A549 (cell line): ENCODE measurements around the gene C2CD4C. TPM values are rescaled to one million over a fixed set of nuclear protein-coding genes. Genes with fewer than 3 reads are reported as not detected.
"Not testable (repeated sequence)": the region's sequence is repeated elsewhere in the genome, so short reads cannot be mapped to it uniquely, and the experiment has no call there.

Experiments used
- ATAC-seq, 2 experiments: fragments of 200-7000 bp in 1 of 2; fragments of >200 bp in 1 of 2; cut with Nextera tagmentation in 1 of 2; cut with Tn5 transposase in 1 of 2; 3 replicates each; pipeline versions ENCODE4 v1.8.0 to v1.9.1; 2018 to 2020; ENCODE audit warnings: mild to moderate bottlenecking in 1 of 2, moderate library complexity in 1 of 2
- CTCF ChIA-PET: fragments of 300-600 bp; sonication (Branson Sonifier 250); formaldehyde crosslinking; extraction: SDS; loops from one replicate; lab custom pipeline; 2021; ENCODE audit warnings: antibody characterized with exemption, inconsistent platforms; lab: Yijun Ruan, JAX
- POLR2A ChIA-PET: fragments of 350-600 bp; formaldehyde crosslinking; extraction: SDS; loops from one replicate; lab custom pipeline; 2021; ENCODE audit warnings: antibody characterized with exemption, inconsistent platforms; lab: Yijun Ruan, JAX
- DNase-seq, 2 experiments: peaks; one replicate each; pipeline versions ENCODE4 v3.0.0 to v3.0.0-alpha.2; 2011 to 2016; ENCODE audit warnings: low read depth in 1 of 2, low spot score in 1 of 2
- FAIRE-seq: peaks from 2 replicates; lab custom pipeline; 2011; peaks lifted over from hg19 to GRCh38; lab: Jason Lieb, UNC
- H3K27ac ChIP-seq, 2 experiments: fragments of >200 bp; sonication (Bioruptor Twin); formaldehyde crosslinking; 3 replicates each; pipeline ENCODE4 v1.5.1; 2016 to 2017
- H3K4me1 ChIP-seq: fragments of >200 bp; sonication (Bioruptor Twin); formaldehyde crosslinking; 3 replicates; pipeline ENCODE4 v1.6.1; 2016
- H3K4me2 ChIP-seq: fragments of >200 bp; sonication (Bioruptor Twin); formaldehyde crosslinking; 3 replicates; pipeline ENCODE4 v1.6.1; 2016
- H3K4me3 ChIP-seq: fragments of >200 bp; sonication (Bioruptor Twin); formaldehyde crosslinking; 3 replicates; pipeline ENCODE4 v1.5.1; 2016
- H3K9me3 ChIP-seq: fragments of >200 bp; sonication (Bioruptor Twin); formaldehyde crosslinking; 3 replicates; pipeline ENCODE4 v1.6.1; 2016
- CBX2 ChIP-seq: fragments of 200-600 bp; sonication (generic); IDR thresholded peaks from 2 replicates; pipeline ENCODE4 v1.6.1; 2016; ENCODE audit warnings: low read depth, mild to moderate bottlenecking, borderline replicate concordance
- CHD2 ChIP-seq: fragments of 150-350 bp; IDR thresholded peaks from 2 replicates; pipeline ENCODE4 v1.6.1; 2014; ENCODE audit warnings: low read length; ENCODE audit not compliant: partially characterized antibody
- CHD4 ChIP-seq: fragments of 200-600 bp; sonication (generic); IDR thresholded peaks from 2 replicates; pipeline ENCODE4 v1.6.1; 2016; ENCODE audit warnings: antibody characterized with exemption, mild to moderate bottlenecking, borderline replicate concordance
- CTCF ChIP-seq: fragments of >200 bp; sonication (Bioruptor Twin); formaldehyde crosslinking; IDR thresholded peaks from 3 replicates; pipeline ENCODE4 v1.5.1; 2016
- E2F6 ChIP-seq: IDR thresholded peaks from 2 replicates; pipeline ENCODE4 v1.6.1; 2012; ENCODE audit warnings: low read depth, borderline replicate concordance
- ESRRA ChIP-seq: fragments of 150-350 bp; IDR thresholded peaks from 2 replicates; pipeline ENCODE4 v1.6.1; 2014; ENCODE audit warnings: mild to moderate bottlenecking, low read length, borderline replicate concordance
- FOSL2 ChIP-seq, 2 experiments: fragments of 450-650 bp in 1 of 2; fragments of >200 bp in 1 of 2; sonication (Bioruptor Twin) in 1 of 2; formaldehyde crosslinking; IDR thresholded peaks; 2 replicates each; pipeline versions ENCODE4 v1.5.0 to v1.6.1; 2016 to 2020; ENCODE audit warnings: mild to moderate bottlenecking in 1 of 2, moderate library complexity in 1 of 2
- HOXB13 ChIP-seq: fragments of 250-450 bp; sonication (Bioruptor Pico); IDR thresholded peaks from 2 replicates; pipeline ENCODE4 v1.5.0; 2020; ENCODE audit warnings: low read depth, mild to moderate bottlenecking, moderate library complexity
- JUN ChIP-seq, 2 experiments: fragments of >200 bp; sonication (Bioruptor Twin); formaldehyde crosslinking; IDR thresholded peaks; 2 replicates in 1 of 2; 3 replicates in 1 of 2; pipeline ENCODE4 v1.6.1; 2016 to 2017
- MYC ChIP-seq: IDR thresholded peaks from 2 replicates; pipeline ENCODE4 v1.6.1; 2012; ENCODE audit warnings: mild to moderate bottlenecking, inconsistent platforms, low read length, improper control_type of control experiment, borderline replicate concordance
- NPAS2 ChIP-seq: fragments of 250-450 bp; sonication (Bioruptor Pico); IDR thresholded peaks from 2 replicates; pipeline ENCODE4 v1.8.0; 2022; ENCODE audit warnings: mild to moderate bottlenecking, moderate library complexity, borderline replicate concordance
- NR3C1 ChIP-seq: fragments of >200 bp; sonication (Bioruptor Twin); formaldehyde crosslinking; IDR thresholded peaks from 3 replicates; pipeline ENCODE4 v1.6.1; 2017
- PHF8 ChIP-seq: fragments of 200-600 bp; sonication (generic); IDR thresholded peaks from 2 replicates; pipeline ENCODE4 v1.6.1; 2016; ENCODE audit warnings: low read depth, mild to moderate bottlenecking, antibody characterized with exemption, moderate library complexity, borderline replicate concordance
- POLR2A ChIP-seq: IDR thresholded peaks from 2 replicates; pipeline ENCODE4 v1.6.1; 2012; ENCODE audit warnings: mild to moderate bottlenecking, low read length
- POLR2AphosphoS2 ChIP-seq: conservative IDR thresholded peaks from 2 replicates; pipeline ENCODE4 v1.6.1; 2012; ENCODE audit warnings: low read length, improper control_type of control experiment, inconsistent platforms
- RAD21 ChIP-seq, 2 experiments: fragments of >200 bp in 1 of 2; sonication (Bioruptor Twin) in 1 of 2; formaldehyde crosslinking in 1 of 2; IDR thresholded peaks in 1 of 2; conservative IDR thresholded peaks in 1 of 2; 2 replicates in 1 of 2; 3 replicates in 1 of 2; pipeline ENCODE4 v1.6.1; 2012 to 2018; ENCODE audit warnings: inconsistent platforms in 1 of 2
- RARB ChIP-seq: fragments of 250-450 bp; sonication (Bioruptor Pico); IDR thresholded peaks from 2 replicates; pipeline ENCODE4 v1.8.0; 2021; ENCODE audit warnings: mild to moderate bottlenecking, moderate library complexity
- RNF2 ChIP-seq: fragments of 200-600 bp; sonication (generic); IDR thresholded peaks from 2 replicates; pipeline ENCODE4 v1.6.1; 2016; ENCODE audit warnings: low read depth, mild to moderate bottlenecking, antibody characterized with exemption, moderate library complexity, borderline replicate concordance
- SMC3 ChIP-seq: fragments of >200 bp; sonication (Bioruptor Twin); formaldehyde crosslinking; IDR thresholded peaks from 3 replicates; pipeline ENCODE4 v1.6.1; 2018; ENCODE audit warnings: inconsistent platforms
- TFCP2L1 ChIP-seq: fragments of 250-450 bp; sonication (Bioruptor Pico); IDR thresholded peaks from 2 replicates; pipeline ENCODE4 v1.5.0; 2021; ENCODE audit warnings: mild to moderate bottlenecking
- ZFP36 ChIP-seq: fragments of 450-650 bp; IDR thresholded peaks from 2 replicates; pipeline ENCODE4 v1.6.1; 2014; ENCODE audit warnings: borderline replicate concordance; ENCODE audit not compliant: partially characterized antibody
- ZSCAN20 ChIP-seq: fragments of 250-450 bp; sonication (Bioruptor Pico); IDR thresholded peaks from 2 replicates; pipeline ENCODE4 v1.8.0; 2022; ENCODE audit warnings: mild to moderate bottlenecking, moderate library complexity
- WGBS: methylation state at CpG from one replicate; pipeline ENCODE4 v1.1.6; 2017; ENCODE audit errors: missing lambda C conversion rate; 5-methylcytosine and 5-hydroxymethylcytosine counted together
- polyA plus RNA-seq, 4 experiments: library from polyadenylated mRNA; depleted of rRNA in 3 of 4; stranded (reverse); fragments of >200 nt; fragmentation: RNase III in 1 of 4; extraction: RNeasy Plus Mini Kit Qiagen cat#74134 plus additional on column Dnase treatment in 1 of 4; gene quantifications; 2 replicates in 3 of 4; 3 replicates in 1 of 4; pipeline ENCODE4 v1.2.3, GENCODE V29; 2011 to 2017
- TF ChIP-seq, protein P1 (sequence below): fragments of 250-450 bp; sonication (Bioruptor Pico); IDR thresholded peaks from 2 replicates; pipeline ENCODE4 v1.5.0; 2020; ENCODE audit warnings: low read depth, mild to moderate bottlenecking, moderate library complexity
- TF ChIP-seq, protein P2 (sequence below): fragments of >200 bp; sonication (Bioruptor Twin); formaldehyde crosslinking; IDR thresholded peaks from 2 replicates; pipeline ENCODE4 v1.6.1; 2016

The C2CD4C gene
- polyA plus RNA-seq, 2 of the 4 experiments (the other 2 are of a cell fraction) = 0.21 to 0.71 TPM

DNA sequence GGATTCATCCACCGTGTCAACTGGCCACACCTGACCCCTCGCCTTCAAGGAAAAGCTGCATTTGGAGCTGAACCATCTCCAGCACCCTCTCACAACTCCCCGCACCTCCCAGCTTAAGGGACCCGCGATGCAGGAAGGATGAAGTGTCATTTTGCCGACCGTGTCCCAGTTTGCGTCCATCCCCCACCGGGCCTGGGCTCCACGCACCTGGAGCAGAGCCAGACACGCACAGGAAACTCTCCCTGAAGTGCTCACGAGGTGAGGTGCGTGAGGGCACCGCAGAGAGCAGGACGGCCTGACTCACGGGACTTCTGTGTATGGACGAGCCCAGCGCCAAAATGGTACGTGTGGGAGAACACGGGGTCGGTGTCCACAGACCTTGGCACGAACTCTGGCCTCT is 44.7 kb upstream of the C2CD4C start:
- H3K9me3 ChIP-seq = no peaks in the 10 kb centered on the region
- no peak overlapping the region for H3K4me2 ChIP-seq
- 78% methylated on average over 19 of the region's 22 CpGs for WGBS
- no peak for DNase-seq
- POLR2A ChIA-PET = no interaction called here
- no peaks in the 10 kb centered on the region for H3K4me1 ChIP-seq
- ATAC-seq = no peak
- TF ChIP-seq, protein P1, sequence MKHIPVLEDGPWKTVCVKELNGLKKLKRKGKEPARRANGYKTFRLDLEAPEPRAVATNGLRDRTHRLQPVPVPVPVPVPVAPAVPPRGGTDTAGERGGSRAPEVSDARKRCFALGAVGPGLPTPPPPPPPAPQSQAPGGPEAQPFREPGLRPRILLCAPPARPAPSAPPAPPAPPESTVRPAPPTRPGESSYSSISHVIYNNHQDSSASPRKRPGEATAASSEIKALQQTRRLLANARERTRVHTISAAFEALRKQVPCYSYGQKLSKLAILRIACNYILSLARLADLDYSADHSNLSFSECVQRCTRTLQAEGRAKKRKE = no peak
- TF ChIP-seq E2F6 (no peak), CBX2 (no peak), RNF2 (no peak), ZFP36 (no peak), RARB (CRISPR knock-in tag) (no peak)
- TF ChIP-seq, all 56 proteins: peak for 0
- H3K4me3 ChIP-seq = no peak overlapping the region
- CTCF ChIA-PET = no interaction called here
- FAIRE-seq = no peak
- no peak overlapping the region for H3K27ac ChIP-seq

GRCh38 chr19:452829-453228 is 43.9 kb upstream of the C2CD4C start:
- FAIRE-seq (no peak), DNase-seq (no peak), ATAC-seq (no peak)
- CTCF ChIA-PET = no interaction called here
- POLR2A ChIA-PET = no interaction called here
- TF ChIP-seq SMC3 (no peak), ZSCAN20 (CRISPR knock-in tag) (no peak), CTCF (no peak), NR3C1 (no peak), NPAS2 (CRISPR knock-in tag) (no peak), CHD2 (no peak)
- Histone ChIP-seq H3K4me2 (no peak overlapping the region), H3K4me1 (no peaks in the 10 kb centered on the region), H3K9me3 (no peaks in the 10 kb centered on the region), H3K4me3 (no peak overlapping the region), H3K27ac (no peak overlapping the region)
- 80% methylated on average over 14 of the region's 16 CpGs for WGBS

DNA sequence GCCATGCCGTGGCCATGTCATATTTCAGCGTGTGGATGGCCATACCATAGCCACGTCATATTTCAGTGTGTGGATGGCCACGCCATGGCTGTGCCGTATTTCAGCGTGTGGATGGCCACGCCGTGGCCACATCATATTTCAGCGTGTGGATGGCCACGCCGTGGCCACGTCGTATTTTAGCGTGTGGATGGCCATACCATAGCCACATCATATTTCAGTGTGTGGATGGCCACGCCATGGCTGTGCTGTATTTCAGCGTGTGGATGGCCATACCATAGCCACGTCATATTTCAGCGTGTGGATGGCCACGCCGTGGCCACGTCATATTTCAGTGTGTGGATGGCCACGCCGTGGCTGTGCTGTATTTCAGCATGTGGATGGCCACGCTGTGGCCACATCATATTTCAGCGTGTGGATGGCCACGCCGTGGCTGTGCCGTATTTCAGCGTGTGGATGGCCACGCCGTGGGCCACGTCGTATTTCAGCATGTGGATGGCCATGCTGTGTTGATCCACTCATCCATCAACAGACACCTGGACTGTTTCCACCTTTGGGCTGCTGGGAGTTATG is 42.0 kb upstream of the C2CD4C start:
- H3K4me2 ChIP-seq, FAIRE-seq, POLR2A ChIA-PET, CTCF ChIA-PET, H3K4me1 ChIP-seq, ATAC-seq, H3K4me3 ChIP-seq, DNase-seq, H3K27ac ChIP-seq, H3K9me3 ChIP-seq: not testable (repeated sequence)
- WGBS = 83% methylated on average over 33 of the region's 33 CpGs

DNA sequence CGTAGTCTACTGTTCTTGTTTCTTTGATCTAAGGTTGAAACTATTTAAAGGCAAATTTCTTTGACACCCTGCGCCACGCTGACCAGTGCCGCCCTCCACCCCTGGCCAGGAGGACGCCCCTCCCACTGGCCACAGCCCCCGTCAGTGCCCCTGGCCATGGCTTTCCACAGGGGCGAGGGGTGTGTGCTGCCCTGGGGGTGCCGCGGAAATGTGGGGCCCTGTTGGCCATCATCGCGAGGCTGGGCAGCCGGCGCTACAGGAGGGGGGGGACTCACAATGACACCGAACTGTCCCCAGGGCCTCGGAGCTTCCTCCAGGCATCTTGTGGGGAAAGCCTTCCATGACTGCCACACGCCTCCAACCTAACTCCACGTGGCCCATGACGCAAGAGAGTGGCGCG is 41.0 kb upstream of the C2CD4C start:
- no peak overlapping the region for H3K27ac ChIP-seq
- WGBS = 80% methylated on average over 16 of the region's 20 CpGs
- FAIRE-seq (no peak), ATAC-seq (no peak), DNase-seq (no peak)
- no peaks in the 10 kb centered on the region for H3K4me1 ChIP-seq
- no peaks in the 10 kb centered on the region for H3K9me3 ChIP-seq
- H3K4me2 ChIP-seq = no peak overlapping the region
- ChIA-PET POLR2A (no interaction called here), CTCF (no interaction called here)
- TF ChIP-seq JUN (IDR thresholded peaks at IDR 0.05) (no peak), CHD4 (no peak), HOXB13 (no peak), MYC (no peak), ESRRA (no peak), PHF8 (no peak), TFCP2L1 (no peak), FOSL2 (IDR thresholded peaks at IDR 0.05) (no peak), FOSL2 (CRISPR knock-in tag; IDR thresholded peaks at IDR 0.05) (no peak), POLR2AphosphoS2 (no peak), RAD21 (conservative IDR thresholded peaks at IDR 0.05 in 1 of 2, IDR thresholded peaks at IDR 0.05 in 1 of 2) (no peak), NR3C1 (no peak), POLR2A (no peak), CTCF (no peak)
- TF ChIP-seq, protein P2, sequence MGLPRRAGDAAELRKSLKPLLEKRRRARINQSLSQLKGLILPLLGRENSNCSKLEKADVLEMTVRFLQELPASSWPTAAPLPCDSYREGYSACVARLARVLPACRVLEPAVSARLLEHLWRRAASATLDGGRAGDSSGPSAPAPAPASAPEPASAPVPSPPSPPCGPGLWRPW = no peak
- no peak overlapping the region for H3K4me3 ChIP-seq
